SK-N-MC (cell line): Measurements from ENCODE around the gene MLC1.

Experiments used
- EZH2 ChIP-seq: fragments of 200-600 bp; sonication (generic); IDR thresholded peaks from one replicate; pipeline ENCODE4 v1.6.1; 2017; ENCODE audit warnings: antibody characterized with exemption
- FOXP2 ChIP-seq: optimal IDR thresholded peaks from 2 replicates; pipeline ENCODE3; 2011; ENCODE audit warnings: mild to moderate bottlenecking, moderate library complexity; ENCODE audit not compliant: insufficient read depth; ENCODE audit errors: extremely low read length, control extremely low read depth
- POLR2AphosphoS5 ChIP-seq: IDR thresholded peaks from 2 replicates; pipeline ENCODE4 v1.6.1; 2012; ENCODE audit warnings: mild to moderate bottlenecking, low read depth, low read length, borderline replicate concordance

DNA sequence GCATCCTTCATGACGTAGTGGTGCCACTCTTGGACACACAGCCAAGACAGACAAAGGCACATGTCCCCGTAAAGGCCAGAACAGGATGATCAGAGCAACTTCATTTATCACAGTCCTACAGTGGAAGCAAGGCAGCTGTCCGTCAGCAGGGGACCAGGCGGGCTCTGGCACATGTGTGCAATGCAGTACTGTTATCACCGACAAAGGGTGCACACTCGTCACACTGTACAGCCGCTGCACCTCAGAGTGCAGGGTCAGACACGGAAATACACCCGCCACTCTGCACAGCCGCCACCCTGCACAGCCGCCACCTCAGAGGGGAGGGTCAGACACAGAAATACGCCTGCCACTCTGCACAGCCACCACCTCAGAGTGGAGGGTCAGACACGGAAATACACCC lies 59.2 kb downstream of the MLC1 start:
- no peak for TF ChIP-seq EZH2
- TF ChIP-seq POLR2AphosphoS5: no peak
- TF ChIP-seq FOXP2: no peak
